NCI-H345 treated with DMSO at 0.1 percent for 48 hours (cell line): Measurements from ENCODE around the gene NLRP10.

Source experiments
- DNase-seq: peaks from one replicate; lab custom pipeline; 2025; ENCODE audit not compliant: unreplicated experiment; lab: John Stamatoyannopoulos, UW

Gene NLRP10

GRCh38 chr11:7977232-7977917, 12.1 kb upstream of the NLRP10 start:
- no peak for DNase-seq

DNA sequence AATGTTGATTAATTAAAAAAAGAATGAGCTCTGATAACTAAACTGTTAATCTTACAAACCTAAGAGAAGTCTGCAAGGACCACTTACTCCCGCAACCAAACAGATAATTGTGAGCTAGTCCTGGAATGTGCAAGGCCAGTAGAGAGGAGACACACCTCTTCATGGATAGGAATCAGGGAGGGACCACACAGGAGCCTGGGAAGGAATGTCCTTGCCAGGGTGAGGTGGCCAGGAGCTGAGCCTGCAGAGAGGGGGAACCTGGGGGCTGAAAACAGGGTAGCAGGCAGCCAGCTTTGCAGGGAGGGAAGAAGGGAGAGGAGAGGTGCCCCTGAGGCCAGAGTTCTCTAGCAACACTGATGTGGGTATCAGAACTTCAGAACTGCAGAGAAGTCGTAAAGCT, 9.4 kb upstream of the NLRP10 start:
- DNase-seq = no peak

DNA sequence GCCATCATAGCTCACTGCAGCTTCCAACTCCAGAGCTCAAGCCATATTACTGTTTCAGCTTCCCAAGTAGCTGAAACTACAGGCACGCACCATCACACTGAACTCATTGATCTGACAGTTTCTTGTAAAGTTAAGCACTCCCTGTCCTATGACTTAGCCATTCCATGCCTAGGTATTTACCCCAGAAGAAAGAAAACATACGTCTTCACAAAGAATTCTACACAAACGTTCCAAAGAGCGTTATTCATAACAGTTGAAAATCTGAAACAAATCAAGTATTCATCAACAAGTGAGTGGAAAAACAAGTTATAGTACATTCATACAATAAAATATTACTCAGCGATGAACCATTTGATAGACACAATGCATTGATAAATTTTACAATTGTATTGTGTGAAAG, 7.8 kb upstream of the NLRP10 start:
- no peak for DNase-seq

- DNase-seq = no peak
Observed at GRCh38 chr11:7971846-7972245, 6.6 kb upstream of the NLRP10 start.

- DNase-seq = no peak
Observed at GRCh38 chr11:7969756-7970646, 4.8 kb upstream of the NLRP10 start.

- no peak for DNase-seq
Observed at GRCh38 chr11:7968686-7969085, 3.4 kb upstream of the NLRP10 start.

- DNase-seq = no peak
Observed at GRCh38 chr11:7967826-7968225, 2.6 kb upstream of the NLRP10 start.

DNA sequence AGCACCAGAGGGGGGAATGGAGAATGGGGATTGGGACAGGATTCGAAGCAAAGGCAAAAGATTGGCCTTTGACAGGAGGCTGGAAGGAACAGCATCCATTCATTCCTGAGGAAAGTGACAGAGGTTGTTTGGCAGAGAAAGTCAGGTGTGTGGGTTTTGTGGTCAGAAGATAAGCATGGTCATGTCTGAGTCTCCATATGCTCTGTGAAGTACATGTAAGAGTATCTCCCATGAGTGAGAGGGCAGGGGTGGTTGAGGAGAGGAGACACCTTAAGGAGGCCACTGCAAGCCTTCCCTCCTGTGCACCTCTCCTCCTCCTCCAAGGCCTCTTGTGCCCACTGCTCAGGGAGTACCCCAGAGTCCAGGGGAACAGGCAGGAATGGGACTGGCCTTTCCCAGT, 1.9 kb upstream of the NLRP10 start:
- DNase-seq = no peak

DNA sequence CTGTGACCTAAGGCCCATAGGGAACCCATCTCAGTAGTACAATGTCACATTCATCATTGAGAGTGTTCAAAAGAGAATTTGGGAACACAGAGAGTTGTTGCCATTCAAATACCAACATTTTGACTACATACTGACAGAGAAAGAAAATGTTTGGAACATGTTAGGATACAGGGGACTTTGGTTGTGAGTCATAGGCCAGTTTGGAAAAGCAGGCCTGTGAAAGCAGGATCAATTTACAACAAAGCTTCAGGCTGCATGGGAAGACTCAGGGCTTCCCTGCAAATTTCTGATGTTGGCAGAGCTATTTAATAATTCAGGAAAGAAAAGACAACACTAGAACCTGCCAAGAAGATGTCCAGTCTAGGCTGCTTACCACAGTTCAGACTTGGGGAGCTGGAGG, 374 bp downstream of the NLRP10 start:
- no peak for DNase-seq

GRCh38 chr11:7964261-7964660, 986 bp downstream of the NLRP10 start:
- DNase-seq = no peak

DNA sequence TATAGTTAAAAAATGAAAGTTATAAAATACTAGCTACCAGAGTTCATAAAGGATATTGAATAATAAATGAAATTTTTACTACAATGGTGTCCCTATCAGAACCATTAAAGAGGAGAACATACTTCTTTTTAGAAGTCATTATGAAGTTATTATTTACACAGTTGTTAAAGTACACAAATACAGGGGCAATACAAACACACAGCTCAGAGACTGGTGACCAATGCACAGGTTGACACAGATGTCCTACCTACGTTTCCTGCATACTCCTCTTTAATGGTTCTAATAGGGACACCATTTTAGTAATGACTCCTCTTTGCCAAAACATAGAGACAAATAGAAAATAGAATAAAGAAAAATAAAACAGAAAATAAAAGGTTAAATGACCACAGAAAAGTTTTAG, 10.1 kb downstream of the NLRP10 start:
- DNase-seq = no peak

GRCh38 chr11:7949934-7950333, 15.3 kb downstream of the NLRP10 start:
- DNase-seq = no peak

DNA sequence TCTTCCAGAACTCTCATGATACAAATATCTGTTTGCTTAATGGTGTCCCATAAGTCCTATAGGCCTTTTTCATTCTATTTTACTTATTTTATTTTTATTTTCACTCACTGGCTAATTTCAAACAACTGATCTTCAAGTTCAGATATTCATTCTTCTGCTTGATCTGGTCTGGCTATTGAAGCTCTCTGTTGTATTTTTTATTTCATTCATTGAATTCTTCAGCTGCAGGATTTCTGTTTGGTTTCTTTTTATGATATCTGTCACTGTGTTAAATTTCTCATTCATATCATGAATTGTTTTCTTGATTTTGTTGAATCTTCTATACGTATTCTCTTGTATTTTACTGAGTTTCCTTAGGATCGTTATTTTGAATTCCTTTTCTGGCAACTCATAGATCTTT, 21.1 kb downstream of the NLRP10 start:
- DNase-seq = no peak

DNA sequence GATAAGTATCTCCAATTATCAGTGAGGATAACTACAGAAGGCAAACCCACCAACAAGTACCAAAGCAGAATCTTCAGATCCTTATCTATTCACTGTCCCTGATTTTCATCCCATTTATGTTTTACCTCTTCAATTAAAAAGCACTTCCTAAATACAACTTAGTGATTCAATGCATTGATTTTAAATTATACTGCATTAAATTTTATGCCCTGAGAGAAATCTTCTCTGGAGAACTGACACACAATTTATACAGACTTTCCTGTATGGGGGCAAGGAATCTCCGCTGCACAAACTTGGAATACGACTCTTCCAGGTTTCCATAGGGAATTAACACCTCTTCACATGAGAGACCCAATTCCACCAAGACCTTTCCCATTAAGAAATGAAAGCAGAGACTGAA, 23.6 kb downstream of the NLRP10 start, which contains the start of gene OR10A3:
TSS of gene OR10A3 (minus strand) at position 101 of the 400 bp plus-strand sequence. CDS start 2,188 bp downstream, outside the sequence.
- no peak for DNase-seq

DNA sequence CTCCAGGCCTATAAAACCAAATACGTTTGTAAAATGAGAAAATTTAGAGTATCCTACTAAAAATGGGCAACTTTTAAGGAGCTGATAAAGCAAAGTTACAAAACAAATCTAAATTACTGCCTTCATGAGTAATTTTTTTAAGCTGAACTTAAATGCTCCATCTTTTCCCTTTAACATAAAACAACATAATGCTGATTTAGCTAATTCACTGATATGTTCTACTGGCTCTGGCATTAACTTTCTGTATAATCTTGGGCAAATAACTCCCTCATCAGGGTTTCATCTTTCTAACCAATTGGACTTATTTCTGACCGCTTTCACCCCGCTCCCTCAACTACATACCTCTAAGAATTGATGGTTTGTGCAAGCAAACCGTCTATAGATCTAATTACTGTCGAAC, 24.1 kb downstream of the NLRP10 start:
- no peak for DNase-seq

- DNase-seq = no peak
Observed at GRCh38 chr11:7936615-7937014, 28.6 kb downstream of the NLRP10 start.

- no peak for DNase-seq
Observed at GRCh38 chr11:7931168-7931567, 34.1 kb downstream of the NLRP10 start, which contains the start of gene OR10A6. OR10A6 (minus strand) TSS chr11:7931268; CDS start chr11:7928662, 2,606 bp downstream.

- no peak for DNase-seq
Observed at GRCh38 chr11:7927635-7928034, 37.6 kb downstream of the NLRP10 start.

DNA sequence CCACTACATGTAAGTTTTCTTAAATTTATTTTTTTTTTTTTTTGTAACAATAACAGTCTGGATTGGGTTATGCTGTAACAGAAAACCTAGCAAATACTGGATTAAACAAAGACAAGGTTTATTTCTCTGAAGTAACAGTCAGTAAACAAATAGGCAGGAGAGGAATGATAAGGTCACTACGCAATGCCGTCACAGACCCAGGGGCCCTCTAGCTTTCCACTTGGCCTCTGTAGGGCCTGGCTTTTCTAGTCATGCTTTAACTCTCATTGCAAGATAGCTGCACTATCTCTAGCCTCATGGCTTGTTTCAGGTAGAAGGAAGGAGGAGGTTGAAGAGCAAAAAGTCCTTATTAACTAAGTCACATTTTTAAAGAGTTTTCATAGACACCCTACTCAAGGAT, 40.7 kb downstream of the NLRP10 start:
- DNase-seq = no peak

DNA sequence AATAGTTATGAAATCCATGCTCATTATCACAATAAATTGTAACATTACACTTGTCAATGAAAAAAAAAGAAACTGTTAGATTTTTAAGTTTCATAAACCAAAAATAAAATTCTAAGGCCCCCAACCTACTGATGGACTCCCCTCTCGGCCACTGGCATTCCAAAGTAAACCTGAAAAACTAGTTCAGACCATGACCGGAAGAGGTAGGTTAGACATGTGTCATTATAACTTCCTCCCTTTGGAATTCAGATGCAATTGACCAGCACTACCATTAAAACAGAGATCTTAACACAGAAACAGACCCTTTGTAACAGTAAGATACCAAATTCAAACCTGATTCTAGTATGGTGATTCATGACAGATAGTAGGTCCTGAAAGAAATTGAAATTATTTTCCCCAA, 47.1 kb downstream of the NLRP10 start:
- no peak for DNase-seq
